ENCODE results near the gene RBM47. TPM values are rescaled to one million over a fixed set of nuclear protein-coding genes. Genes with fewer than 3 reads are reported as not detected.

RBM47 gene
- total RNA-seq (2021) (78.0 and 79.0 TPM in 2 replicates), Bru-seq, nascent RNA (percentile 91 among the genes with signal in this experiment), BruChase-seq, experiment 1, labeled RNA remaining after a 2-hour chase (percentile 87 among the genes with signal in this experiment), BruChase-seq, experiment 2, labeled RNA remaining after a 6-hour chase (percentile 82 among the genes with signal in this experiment)
- long read RNA-seq, full-length matches to known transcripts = 30 of 77 reads
- long read RNA-seq, partial matches to known transcripts = 6 of 77 reads
- long read RNA-seq, other reads (novel, unspliced or antisense) = 41 of 77 reads

DNA sequence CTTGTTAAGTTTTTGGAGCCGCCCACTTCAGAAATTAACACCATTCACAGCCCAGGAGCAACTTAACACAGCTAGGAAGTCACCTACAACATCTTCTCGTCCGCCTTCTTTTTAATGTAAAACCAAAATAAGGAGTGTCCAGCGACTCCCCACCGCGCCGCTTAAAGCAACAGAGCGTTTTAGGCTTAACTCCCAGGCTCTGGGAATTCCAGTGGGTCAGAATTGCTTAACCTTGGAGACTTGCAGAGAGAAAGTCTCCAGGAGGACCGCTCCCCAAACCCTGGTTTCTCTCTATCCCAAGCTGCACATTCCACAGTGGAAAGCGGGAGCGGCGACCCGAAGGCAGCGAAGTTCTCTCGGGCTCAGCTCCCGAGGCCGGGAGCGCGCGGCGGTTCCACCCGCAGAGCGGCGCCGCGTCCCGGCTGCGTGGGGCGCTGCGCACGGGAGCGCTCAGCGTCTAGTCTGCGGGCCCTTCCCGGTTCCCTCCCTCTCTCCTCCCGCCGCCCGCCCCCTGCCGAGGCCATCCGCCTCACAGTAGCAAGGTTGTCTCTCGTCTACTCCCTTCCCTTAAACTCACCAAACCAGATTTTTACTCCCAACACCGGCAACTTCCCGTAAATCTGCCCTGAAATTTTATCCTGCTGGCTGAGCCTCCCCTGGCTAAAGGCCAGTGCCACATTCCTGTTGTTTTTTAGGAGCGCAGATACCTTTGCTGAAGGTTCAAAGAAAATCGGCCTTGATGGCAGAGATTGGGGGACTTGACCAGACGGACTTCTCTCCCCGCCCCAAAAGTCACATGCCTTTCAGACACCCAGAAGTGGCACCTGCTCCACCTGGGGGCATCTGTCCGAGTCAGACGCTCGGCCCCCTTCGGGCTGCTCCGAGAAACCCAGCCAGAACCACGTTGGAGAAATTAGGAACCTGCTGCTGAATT is at the start of gene RBM47:
TSS of gene RBM47 (minus strand) at position 464 of the 934 bp plus-strand sequence. CDS start 190,971 bp downstream, outside the sequence.
- Histone ChIP-seq H4K20me1 (ENCODE audit: insufficient read depth) (0 out of 2 replicates have a peak, but pooled peaks cover 6% of the 10 kb centered on the region), H3K9me3 (ENCODE audit: insufficient read depth, low read depth) (no peaks in the 10 kb centered on the region), H3K9me2 (ENCODE audit: insufficient read depth) (no peaks in the 10 kb centered on the region), H3K4me1 (replicated peaks; ENCODE audit: insufficient read depth) (peaks cover 44% of the 10 kb centered on the region), H3K79me2 (ENCODE audit: low read depth) (peaks cover 75% of the 10 kb centered on the region), H3F3A (ENCODE audit: insufficient read depth, low read depth) (peaks cover 55% of the 10 kb centered on the region), H3K4me3 (peak within 1 kb of the TSS; percentile 96), H3K27ac (peak within 1 kb of the TSS; percentile 99), H2AFZ (peak within 1 kb of the TSS; percentile 82), H3K36me3 (ENCODE audit: low read depth) (0 out of 2 replicates have a peak, but pooled peaks cover 10% of the 10 kb centered on the region), H3K27me3 (ENCODE audit: insufficient read depth, low read depth) (no peaks in the 10 kb centered on the region), H3K4me2 (peak within 1 kb of the TSS; percentile 93)
- intact Hi-C loops (cut with micrococcal nuclease; ENCODE audit: unreplicated experiment) = loop anchor here (1.0 to 5.0 kb wide), 6 partner anchors 44 to 572 kb away; partner anchors contain the start of gene N4BP2
- DNase-seq = peak; percentile 89 to 94
- no TSS peak for BruUV-seq (replicated peaks)
- CTCF ChIA-PET = interaction anchor here (0.6 kb wide), 1 partner anchor 22 kb away, joined by 3 read pairs; no protein-coding TSS in a partner anchor
- POLR2A ChIA-PET (ENCODE audit: unreplicated experiment) = interaction anchor here (0.6 to 2.8 kb wide), 7 partner anchors 24 to 922 kb away, joined by 3 to 22 read pairs (median 5); no protein-coding TSS in a partner anchor
- no peak for TF ChIP-seq EZH2 (IDR thresholded peaks at IDR 0.05; ENCODE audit: low read depth)
- TF ChIP-seq, protein P1, sequence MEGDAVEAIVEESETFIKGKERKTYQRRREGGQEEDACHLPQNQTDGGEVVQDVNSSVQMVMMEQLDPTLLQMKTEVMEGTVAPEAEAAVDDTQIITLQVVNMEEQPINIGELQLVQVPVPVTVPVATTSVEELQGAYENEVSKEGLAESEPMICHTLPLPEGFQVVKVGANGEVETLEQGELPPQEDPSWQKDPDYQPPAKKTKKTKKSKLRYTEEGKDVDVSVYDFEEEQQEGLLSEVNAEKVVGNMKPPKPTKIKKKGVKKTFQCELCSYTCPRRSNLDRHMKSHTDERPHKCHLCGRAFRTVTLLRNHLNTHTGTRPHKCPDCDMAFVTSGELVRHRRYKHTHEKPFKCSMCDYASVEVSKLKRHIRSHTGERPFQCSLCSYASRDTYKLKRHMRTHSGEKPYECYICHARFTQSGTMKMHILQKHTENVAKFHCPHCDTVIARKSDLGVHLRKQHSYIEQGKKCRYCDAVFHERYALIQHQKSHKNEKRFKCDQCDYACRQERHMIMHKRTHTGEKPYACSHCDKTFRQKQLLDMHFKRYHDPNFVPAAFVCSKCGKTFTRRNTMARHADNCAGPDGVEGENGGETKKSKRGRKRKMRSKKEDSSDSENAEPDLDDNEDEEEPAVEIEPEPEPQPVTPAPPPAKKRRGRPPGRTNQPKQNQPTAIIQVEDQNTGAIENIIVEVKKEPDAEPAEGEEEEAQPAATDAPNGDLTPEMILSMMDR (conservative IDR thresholded peaks at IDR 0.05) = no peak; the same call in 1 of the 2 replicates

DNA sequence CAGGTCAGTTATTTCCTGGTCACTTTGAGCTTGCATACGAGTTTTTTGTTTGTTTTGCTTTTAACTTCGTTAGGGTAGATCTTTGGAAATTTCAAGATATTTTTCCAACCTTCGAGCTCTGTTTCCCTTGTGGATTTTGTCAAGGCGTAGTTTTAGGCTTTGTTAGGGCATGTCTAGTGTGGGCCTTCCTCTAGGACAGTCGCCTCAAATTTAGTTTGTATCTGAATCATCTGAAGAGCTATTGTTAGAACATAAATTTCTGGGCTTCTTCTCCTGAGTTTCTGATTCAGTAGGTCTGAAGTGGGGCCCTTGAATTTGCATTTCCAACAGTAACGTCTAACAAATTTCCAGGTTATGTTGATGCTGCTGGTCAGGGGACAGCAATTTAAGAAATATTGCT is 48.8 kb upstream of the RBM47 start:
- ChIA-PET POLR2A (ENCODE audit: unreplicated experiment) (no interaction called here), CTCF (no interaction called here)
- H3K79me2 ChIP-seq (ENCODE audit: low read depth) = no peaks in the 10 kb centered on the region
- intact Hi-C loops (cut with micrococcal nuclease; ENCODE audit: unreplicated experiment) = no loop called here
- no peaks in the 10 kb centered on the region for H3K9me2 ChIP-seq (ENCODE audit: insufficient read depth)
- H3K27me3 ChIP-seq (ENCODE audit: insufficient read depth, low read depth) = no peaks in the 10 kb centered on the region
- no peaks in the 10 kb centered on the region for H3K36me3 ChIP-seq (ENCODE audit: low read depth)
- no peak overlapping the region for H2AFZ ChIP-seq
- no peak overlapping the region for H3K4me3 ChIP-seq
- no peak for DNase-seq
- H4K20me1 ChIP-seq (ENCODE audit: insufficient read depth) = no peaks in the 10 kb centered on the region
- no peak overlapping the region for H3K27ac ChIP-seq
- H3F3A ChIP-seq (ENCODE audit: insufficient read depth, low read depth) = peaks cover 15% of the 10 kb centered on the region
- H3K9me3 ChIP-seq (ENCODE audit: insufficient read depth, low read depth) = no peaks in the 10 kb centered on the region
- H3K4me1 ChIP-seq (replicated peaks; ENCODE audit: insufficient read depth) = peaks cover 24% of the 10 kb centered on the region
- no peak overlapping the region for H3K4me2 ChIP-seq
- no TSS peak for BruUV-seq (replicated peaks)
- no peak for TF ChIP-seq EZH2 (IDR thresholded peaks at IDR 0.05; ENCODE audit: low read depth)
- TF ChIP-seq, protein P1 (conservative IDR thresholded peaks at IDR 0.05) = no peak

DNA sequence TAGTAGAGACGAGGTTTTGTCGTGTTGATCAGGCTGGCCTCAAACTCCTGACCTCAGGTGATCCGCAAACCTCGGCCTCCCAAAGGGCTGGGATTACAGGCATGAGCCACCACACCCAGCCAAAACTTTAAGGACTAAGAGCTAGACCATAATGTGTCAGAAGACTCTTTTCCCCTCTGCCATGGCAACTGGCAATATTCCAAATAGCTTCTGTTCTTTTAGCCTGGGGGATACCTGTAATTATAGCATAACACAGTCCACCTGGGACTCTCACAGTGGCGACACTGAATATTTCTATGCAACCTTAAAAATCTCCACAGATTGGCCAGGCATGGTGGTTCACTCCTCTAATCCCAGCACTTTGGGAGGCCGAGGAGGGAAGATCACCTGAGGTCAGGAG is 45.5 kb upstream of the RBM47 start:
- Histone ChIP-seq H3K4me1 (replicated peaks; ENCODE audit: insufficient read depth) (peaks cover 52% of the 10 kb centered on the region), H3K27me3 (ENCODE audit: insufficient read depth, low read depth) (no peaks in the 10 kb centered on the region), H3K9me3 (ENCODE audit: insufficient read depth, low read depth) (no peaks in the 10 kb centered on the region), H3K4me2 (peak overlapping the region; percentile 2; the same call in 1 of the 2 replicates), H4K20me1 (ENCODE audit: insufficient read depth) (no peaks in the 10 kb centered on the region), H2AFZ (no peak overlapping the region), H3K36me3 (ENCODE audit: low read depth) (no peaks in the 10 kb centered on the region), H3K9me2 (ENCODE audit: insufficient read depth) (no peaks in the 10 kb centered on the region), H3K27ac (peak overlapping the region; percentile 100), H3K79me2 (ENCODE audit: low read depth) (0 out of 2 replicates have a peak, but pooled peaks cover 4% of the 10 kb centered on the region), H3K4me3 (no peak overlapping the region), H3F3A (ENCODE audit: insufficient read depth, low read depth) (peaks cover 45% of the 10 kb centered on the region)
- ChIA-PET POLR2A (ENCODE audit: unreplicated experiment) (interaction anchor here (0.7 to 0.8 kb wide), 2 partner anchors 20 to 27 kb away, joined by 6 to 10 read pairs; no protein-coding TSS in a partner anchor), CTCF (interaction anchor here (0.7 to 1.0 kb wide), 2 partner anchors 49 to 850 kb away, joined by 4 read pairs; no protein-coding TSS in a partner anchor)
- intact Hi-C loops (cut with micrococcal nuclease; ENCODE audit: unreplicated experiment) = no loop called here
- BruUV-seq (replicated peaks) = no TSS peak
- peak in 1 of 2 experiments; percentile 86 for DNase-seq
- TF ChIP-seq, protein P1 (conservative IDR thresholded peaks at IDR 0.05) = no peak
- no peak for TF ChIP-seq EZH2 (IDR thresholded peaks at IDR 0.05; ENCODE audit: low read depth)
